Activated CD4-positive, alpha-beta T cell treated with anti-CD3 and anti-CD28 coated beads for 4 hours (primary cell): ENCODE results near the gene OR52B6.
"Not testable (repeated sequence)": the region's sequence is repeated elsewhere in the genome, so short reads cannot be mapped to it uniquely, and the experiment has no call there.

Experiments used
- DNase-seq, 2 donors: peaks; one replicate each; pipeline ENCODE4 v3.0.0-alpha.2; 2020

OR52B6 gene, protein sequence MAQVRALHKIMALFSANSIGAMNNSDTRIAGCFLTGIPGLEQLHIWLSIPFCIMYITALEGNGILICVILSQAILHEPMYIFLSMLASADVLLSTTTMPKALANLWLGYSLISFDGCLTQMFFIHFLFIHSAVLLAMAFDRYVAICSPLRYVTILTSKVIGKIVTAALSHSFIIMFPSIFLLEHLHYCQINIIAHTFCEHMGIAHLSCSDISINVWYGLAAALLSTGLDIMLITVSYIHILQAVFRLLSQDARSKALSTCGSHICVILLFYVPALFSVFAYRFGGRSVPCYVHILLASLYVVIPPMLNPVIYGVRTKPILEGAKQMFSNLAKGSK

DNA sequence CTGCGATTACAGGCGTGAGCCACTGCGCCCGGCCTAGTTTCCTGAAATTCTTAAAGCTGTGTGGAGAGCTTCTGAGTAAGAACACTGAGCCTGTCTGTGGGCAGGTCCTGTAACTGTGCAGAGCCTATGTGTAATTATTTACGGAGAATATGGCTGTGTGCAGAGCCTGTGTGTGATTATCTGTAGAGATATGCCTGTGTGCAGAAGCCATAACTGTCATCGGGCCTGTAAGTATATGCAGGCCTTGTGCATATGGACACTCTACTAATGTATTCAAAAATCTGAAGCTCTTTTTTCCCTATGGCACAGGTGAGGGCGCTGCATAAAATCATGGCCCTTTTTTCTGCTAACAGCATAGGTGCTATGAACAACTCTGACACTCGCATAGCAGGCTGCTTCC is at the start of gene OR52B6:
Gene OR52B6, plus strand, starts transcription at position 301 of the 400 bp plus-strand sequence. Its CDS starts 0 bp downstream, at position 301.
- no peak for DNase-seq

DNA sequence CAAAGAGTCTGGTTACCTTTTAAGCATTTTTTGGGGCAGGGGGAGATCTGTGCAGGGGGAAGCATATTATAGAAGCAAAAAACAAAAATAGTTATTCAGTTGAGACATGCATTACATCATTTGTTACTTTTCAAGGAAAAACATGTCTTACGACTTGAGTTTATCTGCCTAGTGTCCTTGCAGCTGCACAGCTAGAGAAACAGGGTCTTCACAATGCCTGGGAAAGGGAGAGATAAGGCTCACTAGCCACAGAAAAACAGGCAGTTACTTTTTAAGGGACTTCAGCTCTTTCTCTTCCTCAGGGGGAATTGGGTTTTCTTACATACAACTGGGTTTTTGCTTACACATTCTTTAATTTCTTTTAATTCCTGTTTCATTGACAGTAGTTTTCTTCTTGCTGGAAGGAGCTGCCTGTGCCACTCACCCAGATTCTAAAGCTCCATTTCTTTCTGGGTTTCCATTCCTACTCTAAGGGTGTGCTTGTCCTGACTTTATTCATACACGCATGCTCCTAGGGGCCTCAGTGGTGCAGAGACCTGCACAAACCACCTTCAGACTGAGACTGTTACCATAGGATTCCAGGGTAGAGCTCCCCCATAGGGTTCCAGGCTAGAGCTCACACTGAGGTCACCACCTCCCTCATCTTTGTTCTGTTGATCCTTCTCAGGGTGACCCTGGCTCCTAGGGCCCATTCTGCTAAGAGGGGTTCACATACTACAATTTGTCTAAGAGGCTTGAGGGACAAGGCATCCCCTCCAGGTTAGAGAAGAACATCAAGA is 49.4 kb upstream of the OR52B6 start:
- no peak for DNase-seq

DNA sequence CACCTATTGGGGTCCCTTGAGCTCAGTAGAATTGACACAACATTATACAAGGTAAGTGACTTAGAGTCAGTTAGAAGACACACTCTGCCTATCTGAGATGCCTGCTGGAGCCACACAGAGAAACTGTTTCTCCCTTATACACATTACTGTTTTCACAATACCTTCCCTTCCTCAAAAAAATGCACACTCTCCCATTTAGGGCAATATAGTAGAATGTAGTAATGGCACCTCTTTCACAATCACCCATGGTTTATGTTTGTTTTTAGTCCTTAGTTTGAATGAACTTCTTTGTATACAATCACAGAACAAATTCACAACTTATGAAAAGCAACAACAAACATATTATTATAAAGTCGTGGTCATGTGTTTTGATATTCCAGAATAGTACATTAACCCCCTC is 46.6 kb upstream of the OR52B6 start:
- DNase-seq: no peak

DNA sequence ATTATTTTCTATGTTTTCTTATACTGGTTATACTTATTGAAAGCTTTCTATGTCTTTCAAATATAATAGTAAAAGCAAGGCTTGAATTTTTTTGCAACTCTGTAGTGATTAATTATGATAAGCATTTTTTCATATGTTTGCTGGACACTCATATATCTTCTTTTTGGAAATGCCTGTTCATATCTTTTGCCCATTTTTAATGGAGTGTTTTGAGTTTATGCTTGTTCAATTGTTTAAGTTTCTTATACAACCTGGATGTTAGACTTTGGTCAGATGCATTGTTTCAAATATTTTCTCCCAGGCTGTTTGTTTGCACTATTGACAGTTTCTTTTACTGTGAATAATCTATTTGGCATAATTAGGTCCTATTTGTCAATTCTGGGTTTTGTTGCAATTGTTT is 44.2 kb upstream of the OR52B6 start:
- DNase-seq: no peak

DNA sequence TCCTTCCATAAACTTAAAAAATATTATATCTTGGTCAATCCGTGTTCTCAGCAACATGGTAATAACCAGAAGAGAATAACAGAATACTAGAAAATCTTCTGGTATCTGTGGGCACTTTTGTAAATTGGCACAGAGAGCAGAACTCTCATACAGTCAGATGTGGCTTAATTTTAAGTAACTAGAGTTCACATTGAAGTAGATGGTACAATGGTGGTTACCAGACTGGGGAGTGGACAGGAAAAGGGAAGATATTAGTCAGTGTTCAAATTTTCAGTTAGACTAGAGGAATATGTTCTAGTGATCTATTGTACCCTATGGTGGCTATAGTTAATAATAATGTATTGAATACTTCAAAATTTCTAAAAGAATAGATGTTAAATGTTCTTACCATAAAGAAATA is 39.2 kb upstream of the OR52B6 start:
- DNase-seq: no peak

DNA sequence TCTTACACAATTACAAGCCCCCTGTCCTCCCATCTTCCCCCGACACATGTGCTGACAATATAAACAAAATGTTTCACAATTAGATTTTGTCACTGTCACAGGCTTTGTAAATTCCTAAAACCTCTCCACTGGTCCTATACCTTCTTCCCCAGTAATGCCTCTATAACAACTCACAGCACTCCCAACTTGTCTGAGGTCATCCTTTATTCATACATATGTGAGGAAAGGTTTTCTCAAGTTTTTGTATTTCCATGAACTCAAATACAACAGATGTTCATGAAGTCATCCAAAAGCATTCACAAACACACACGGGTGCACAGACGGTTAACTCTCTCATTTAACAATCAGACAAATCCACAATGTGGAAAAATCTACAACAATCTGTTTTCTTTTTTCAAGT is 34.2 kb upstream of the OR52B6 start:
- no peak for DNase-seq

DNA sequence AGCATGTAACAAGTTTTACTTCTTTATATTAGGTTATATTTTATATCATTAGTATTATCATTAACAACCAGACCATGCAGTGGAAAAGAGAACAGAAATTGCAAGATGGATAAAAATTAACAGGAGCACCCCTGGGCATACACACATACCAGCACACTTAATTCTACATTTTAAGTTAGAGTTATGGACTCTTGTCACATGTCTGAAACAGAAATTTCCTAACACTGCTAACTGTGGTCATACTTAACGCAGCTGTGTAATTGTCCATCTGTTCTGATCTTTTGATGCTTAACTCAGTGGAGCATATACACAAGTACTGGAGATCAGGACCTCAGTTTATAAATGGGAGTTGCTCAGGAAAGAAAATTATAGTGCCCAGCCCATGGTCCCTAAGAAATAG is 32.7 kb upstream of the OR52B6 start:
- DNase-seq: no peak

DNA sequence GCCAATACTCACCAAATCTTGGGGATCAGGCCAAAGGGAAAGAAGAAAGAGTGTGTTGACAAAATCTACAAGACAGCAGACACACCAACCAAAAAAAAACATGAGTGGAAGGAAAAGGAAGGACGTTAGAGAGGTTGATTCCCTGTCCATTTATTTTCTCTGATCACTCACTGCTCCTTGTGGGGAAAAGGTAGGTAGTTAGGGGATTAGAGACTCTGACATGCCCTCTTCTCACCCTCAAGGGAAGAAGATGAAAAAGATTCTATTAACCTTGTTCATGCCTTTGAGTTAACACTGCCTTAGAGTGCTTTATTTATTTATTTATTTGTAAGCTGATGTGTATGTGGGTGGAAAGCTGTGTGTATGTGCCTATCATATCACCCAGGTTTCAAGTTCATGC is 32.2 kb upstream of the OR52B6 start, which contains the start of gene OR52H1:
Gene OR52H1, minus strand, starts transcription at position 101 of the 400 bp plus-strand sequence. CDS start 3,035 bp downstream, outside the sequence.
- no peak for DNase-seq

DNA sequence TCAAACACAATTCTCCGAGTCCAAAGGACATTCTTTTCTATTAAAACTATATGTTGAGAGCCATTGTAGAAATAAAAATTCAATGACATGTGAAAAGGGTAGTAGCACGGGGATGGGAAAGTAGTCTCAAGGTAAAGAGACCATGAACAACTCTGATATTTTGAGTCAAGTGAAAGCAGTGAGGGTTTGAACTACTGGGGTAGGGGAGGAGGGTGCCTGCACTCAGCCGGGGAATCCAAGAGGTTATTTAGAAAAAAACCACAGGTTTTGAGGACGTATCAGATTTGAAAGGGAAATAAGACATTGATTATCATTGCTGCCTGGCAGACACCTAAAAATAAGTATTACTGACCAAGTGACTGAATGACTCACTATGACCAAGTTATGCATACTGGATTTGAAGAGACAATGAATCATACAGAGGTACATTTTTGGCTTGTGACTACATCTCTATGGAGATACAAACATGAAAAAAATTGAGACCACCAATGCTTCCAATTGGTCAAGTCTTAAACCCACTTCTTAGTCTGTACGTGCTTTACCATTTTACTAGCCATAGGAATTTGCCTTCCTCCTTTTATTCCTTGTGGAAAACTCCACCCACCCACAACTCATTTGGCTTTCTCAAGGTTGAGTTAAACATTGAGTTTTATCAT is 30.1 kb upstream of the OR52B6 start:
- DNase-seq: no peak

DNA sequence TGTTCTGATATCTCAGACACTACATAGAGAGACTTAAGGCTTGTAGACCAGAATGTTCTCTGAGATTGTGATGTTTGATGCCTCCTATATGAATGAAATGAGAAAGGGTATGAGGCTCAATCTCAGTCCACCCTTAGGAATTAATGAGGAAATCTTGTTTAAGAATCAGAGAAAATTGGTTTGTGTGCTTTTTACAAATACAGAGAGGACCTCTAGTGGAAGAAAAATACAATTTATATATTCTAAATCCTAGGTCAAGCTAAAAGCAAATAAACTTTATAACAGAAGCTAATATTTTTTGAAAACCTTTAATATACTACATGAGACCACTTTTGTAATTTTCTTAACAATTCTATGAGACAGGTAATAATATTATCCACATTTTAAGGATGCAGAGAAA is 27.3 kb upstream of the OR52B6 start:
- no peak for DNase-seq

DNA sequence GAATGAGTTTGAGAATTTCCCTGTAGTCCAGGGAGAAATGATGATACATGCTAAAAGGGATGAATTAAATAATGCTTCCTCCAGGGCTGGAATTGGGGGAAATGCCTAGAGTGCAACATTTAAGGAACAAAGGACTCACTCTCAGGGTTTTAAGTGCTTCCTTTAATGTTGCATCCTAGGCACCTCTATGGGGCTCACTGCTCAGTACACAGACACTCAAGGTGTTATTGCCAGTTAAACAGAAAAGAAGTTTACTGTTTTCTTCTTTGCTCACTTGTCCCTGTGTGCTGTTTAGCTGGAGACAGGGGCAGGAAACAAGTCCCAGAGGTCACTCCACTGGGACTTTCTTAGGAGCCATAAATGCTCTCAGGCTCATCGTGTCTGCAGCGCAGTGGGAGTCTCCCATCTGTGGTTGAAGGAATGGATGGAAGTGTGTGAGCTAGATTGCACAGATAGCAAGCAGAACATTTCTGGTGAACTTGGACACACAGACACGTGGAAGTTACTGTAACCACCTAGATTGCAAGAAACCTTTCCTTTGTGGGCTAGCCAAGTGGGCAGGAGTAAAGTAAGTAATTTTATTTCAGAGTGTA is 24.0 kb upstream of the OR52B6 start:
- no peak for DNase-seq

DNA sequence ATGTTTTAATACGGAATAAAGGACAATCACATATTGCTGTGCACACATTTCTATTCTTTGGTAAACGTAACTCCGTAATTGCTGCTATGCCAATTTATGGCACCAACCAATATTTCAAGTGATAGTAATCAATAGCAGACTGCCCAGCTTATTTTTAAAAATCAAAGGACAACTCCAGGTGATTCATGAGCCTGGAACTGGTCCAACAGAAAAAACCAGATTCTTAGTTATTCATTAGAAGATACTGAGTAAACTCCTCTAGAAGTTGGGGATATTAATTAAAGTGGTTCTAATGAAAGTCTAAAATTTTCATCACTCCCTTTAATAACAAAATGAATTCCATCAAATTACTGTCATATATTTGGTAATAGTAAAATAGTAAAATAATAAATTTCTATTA is 22.9 kb upstream of the OR52B6 start:
- no peak for DNase-seq

DNA sequence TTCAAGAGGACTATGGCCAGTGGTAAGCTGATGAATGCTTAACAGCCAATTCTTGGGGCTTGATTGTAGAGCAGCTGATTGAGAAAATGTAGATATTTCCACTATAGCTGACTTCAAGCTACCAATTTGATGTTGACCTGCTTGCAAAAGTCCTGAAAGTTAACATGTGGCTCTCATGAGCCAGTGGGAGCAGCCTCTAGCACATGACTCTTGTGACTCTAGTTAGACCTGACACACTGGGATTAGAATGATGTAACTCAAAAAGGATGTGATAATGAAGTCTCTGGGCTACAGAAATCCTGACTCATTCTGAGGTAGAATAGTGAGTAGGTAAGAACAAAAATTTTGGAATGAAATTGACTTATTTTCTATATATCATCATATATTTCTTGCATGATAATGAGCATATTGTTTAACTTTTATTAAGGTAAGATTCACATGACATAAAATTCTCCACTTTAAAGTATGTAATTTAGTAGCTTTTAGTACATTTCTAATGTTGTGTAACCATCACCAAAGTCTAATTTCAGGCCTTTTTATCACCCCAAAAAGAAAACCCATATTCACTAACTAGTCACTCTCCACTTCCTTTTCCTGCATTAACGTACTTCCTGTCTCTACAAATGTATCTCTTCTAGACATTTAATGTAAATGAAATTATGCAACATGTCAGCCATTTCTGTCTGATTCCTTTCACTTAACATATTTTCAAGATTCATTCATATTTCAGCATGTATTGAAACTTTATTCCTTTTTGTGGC is 16.2 kb upstream of the OR52B6 start:
- DNase-seq: no peak

DNA sequence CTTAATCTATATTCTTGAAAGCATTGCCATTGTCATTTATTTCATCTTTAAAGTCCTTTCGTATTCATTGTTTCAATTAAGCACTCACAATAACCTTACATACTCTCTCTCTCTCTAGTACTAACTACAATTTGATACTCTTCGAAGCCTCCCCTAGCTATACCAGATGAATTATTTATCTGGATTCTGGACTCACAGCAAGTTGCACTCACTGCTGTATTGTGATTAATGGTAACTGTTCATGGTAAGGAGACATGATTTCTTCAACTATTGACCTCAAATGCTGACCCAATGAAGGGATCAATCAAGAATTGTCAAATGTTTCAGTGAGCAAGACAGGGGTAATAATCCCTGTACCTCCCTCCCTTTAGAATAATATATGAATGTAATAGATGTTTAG is 6.0 kb upstream of the OR52B6 start:
- DNase-seq: no peak

DNA sequence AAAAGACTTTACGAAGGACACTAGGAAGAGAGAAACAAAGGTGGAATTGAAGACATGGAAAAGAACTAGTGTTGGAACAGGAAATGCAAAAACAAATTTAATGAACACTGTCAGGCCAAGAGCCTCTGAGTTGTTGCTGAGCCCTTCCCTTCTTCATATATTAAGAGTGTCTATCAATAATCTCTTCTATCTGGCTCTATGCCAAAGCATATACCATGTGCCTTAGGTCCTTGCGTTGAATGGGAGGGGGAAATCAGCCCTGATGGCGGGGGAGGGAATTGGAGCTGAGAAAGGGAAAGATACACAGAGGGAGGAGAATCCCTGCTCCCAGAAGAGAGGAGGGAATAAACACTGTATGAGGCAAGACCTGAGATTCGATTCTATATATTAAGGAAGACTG is 5.5 kb upstream of the OR52B6 start:
- no peak for DNase-seq

DNA sequence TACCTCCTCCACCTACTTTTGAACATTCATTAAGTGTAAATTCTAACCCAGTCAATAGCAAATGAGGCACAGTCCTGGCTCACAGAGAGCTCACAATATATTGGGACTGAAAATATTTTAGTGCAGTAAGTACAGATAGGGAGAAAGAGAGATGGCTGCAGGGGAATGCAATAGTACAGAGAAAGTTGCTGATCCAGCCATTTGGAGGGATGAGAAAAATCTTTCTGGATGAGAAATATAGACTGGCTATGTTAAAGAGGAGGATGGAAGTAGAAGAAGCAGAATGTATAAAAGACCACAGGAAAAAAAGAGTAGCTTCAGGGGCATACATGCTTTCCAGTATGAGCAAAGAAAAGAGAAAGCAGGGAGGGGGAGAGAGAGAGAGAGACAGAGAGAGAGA is 3.6 kb upstream of the OR52B6 start:
- no peak for DNase-seq

DNA sequence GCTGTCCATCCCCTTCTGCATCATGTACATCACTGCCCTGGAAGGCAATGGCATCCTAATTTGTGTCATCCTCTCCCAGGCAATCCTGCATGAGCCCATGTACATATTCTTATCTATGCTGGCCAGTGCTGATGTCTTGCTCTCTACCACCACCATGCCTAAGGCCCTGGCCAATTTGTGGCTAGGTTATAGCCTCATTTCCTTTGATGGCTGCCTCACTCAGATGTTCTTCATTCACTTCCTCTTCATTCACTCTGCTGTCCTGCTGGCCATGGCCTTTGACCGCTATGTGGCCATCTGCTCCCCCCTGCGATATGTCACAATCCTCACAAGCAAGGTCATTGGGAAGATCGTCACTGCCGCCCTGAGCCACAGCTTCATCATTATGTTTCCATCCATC is 337 bp downstream of the OR52B6 start:
- no peak for DNase-seq

DNA sequence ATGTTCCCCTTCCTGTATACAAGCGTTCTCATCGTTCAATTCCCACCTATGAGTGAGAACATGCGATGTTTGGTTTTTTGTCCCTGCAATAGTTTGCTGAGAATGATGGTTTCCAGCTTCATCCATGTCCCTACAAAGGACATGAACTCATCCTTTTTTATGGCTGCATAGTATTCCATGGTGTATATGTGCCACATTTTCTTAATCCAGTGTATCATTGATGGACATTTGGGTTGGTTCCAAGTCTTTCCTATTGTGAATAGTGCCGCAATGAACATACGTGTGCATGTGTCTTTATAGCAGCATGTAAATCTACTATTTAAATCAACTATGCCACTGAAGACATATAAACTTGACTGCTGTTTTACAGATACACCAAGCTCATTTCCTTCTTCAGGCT is 3.8 kb downstream of the OR52B6 start:
- not testable (repeated sequence) for DNase-seq

DNA sequence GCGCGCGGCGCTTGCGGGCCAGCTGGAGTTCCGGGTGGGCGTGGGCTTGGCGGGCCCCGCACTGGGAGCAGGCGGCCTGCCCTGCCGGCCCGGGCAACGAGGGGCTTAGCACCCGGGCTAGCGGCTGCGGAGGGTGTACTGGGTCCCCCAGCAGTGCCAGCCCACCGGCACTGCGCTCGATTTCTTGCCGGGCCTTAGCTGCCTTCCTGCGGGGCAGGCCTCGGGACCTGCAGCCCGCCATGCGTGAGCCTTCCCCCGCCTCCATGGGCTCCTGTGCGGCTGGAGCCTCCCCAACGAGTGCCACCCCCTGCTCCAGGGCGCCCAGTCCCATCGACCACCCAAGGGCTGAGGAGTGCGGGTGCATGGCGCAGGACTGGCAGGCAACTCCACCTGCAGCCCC is 9.2 kb downstream of the OR52B6 start:
- DNase-seq: not testable (repeated sequence)

DNA sequence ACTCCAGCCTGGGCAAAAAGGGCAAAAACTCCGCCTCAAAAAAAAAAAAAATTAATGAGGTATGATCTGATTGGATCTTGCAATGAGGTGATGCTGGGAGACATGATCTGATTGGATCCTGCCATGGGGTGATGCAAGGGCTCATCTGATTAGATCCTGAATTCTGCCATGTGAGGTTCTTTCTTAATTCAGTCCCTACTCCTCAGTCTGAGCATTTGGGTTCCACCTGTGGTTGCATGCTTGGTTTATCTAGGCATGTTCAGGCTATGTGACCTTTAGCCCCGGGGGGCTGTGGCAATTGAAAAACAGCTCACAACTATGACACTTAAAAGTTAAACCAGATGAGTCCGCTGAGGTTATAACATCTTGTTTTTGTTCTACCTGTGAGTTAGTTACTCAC is 10.9 kb downstream of the OR52B6 start:
- no peak for DNase-seq

DNA sequence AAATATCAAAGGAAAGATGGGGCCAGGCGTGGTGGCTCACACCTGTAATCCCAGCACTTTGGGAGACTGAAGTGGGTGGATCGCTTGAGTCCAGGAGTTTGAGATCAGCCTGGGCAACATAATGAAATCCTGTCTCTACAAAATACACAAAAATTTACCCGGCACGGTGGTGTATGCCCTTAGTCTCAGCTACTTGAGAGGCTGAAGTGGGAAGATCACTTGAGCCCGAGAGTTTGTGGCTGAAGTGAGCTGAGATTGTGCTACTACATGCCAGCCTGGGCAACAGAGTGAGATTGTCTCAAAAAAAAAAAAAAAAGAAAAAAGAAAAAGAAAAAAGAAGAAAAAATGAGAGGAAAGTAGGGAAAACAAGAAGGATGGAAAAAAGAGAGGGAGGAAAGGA is 11.9 kb downstream of the OR52B6 start:
- no peak for DNase-seq

DNA sequence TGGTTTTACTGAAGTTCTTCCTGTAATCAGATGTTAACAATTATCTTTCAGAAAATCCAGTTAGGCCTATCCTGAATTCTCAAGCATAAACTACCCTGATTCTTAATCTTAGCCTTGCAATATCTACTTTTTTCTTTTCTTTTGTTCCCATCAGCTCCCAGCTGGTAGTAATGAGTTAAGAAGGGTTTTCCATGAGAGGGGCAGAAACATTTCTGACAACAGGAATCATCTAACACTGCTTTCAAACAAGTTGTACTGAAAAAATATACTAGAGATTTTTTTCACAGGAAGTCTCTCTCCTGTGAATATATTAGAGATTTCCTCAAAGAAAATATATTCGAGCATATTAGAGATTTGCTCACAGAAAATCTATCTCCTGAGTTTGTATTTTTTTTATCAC is 12.5 kb downstream of the OR52B6 start:
- DNase-seq: no peak
